H1 (cell line): ENCODE measurements around the gene ZSCAN1. TPM values are rescaled to one million over a fixed set of nuclear protein-coding genes. Genes with fewer than 3 reads are reported as not detected.

ENCODE experiments used
- GTF2F1 ChIP-seq: IDR thresholded peaks from 2 replicates; pipeline ENCODE4 v1.6.1; 2012; ENCODE audit warnings: low read depth, low read length, improper control_type of control experiment, borderline replicate concordance
- JUN ChIP-seq: IDR thresholded peaks from 2 replicates; pipeline ENCODE4 v1.6.1; 2011; ENCODE audit warnings: low read depth, mild to moderate bottlenecking, improper control_type of control experiment, low read length
- RNF2 ChIP-seq: fragments of 200-900, 300-1000 bp; sonication (generic); IDR thresholded peaks from 2 replicates; pipeline ENCODE4 v1.7.1; 2016; ENCODE audit warnings: borderline replicate concordance, low read depth, mild to moderate bottlenecking, antibody characterized with exemption, low read length; ENCODE audit not compliant: poor library complexity, severe bottlenecking; ENCODE audit errors: missing control alignments
- SAP30 ChIP-seq: fragments of 300-600 bp; sonication (generic); IDR thresholded peaks from 2 replicates; pipeline ENCODE4 v1.7.1; 2012; ENCODE audit warnings: low read length, moderate library complexity, mild to moderate bottlenecking, inconsistent platforms; ENCODE audit not compliant: insufficient read depth, insufficient replicate concordance
- TBP ChIP-seq: IDR thresholded peaks from 2 replicates; pipeline ENCODE4 v1.6.1; 2011; ENCODE audit warnings: low read depth, low read length, improper control_type of control experiment
- polyA plus RNA-seq, 7 experiments: library from polyadenylated mRNA; depleted of rRNA in 3 of 7; stranded (reverse) in 5 of 7; unstranded in 2 of 7; fragments of >200 nt in 5 of 7; fragments of 200-250 nt in 2 of 7; gene quantifications; 1 replicate in 5 of 7; 2 replicates in 1 of 7; 4 replicates in 1 of 7; pipeline versions ENCODE4 v1.2.1 to v1.2.3, GENCODE V29; 2011 to 2013; ENCODE audit warnings: missing spikeins in 2 of 7, mixed read lengths in 2 of 7
- total RNA-seq: library from RNA; stranded (reverse); fragmentation: NEBNext Ultra II Directional; extraction: Animal tissue kit (Norgen Biotek cat#: 25700); gene quantifications from 2 replicates; pipeline ENCODE4 v1.2.1, GENCODE V29; 2021

The ZSCAN1 gene
- total and polyA plus RNA-seq, 2 of the 8 experiments (the other 6 are each of a cell fraction or from before 2014, with no cell fraction given), result 1.2 to 4.3 TPM

GRCh38 chr19:58089846-58090245 is 56.0 kb downstream of the ZSCAN1 start (continued):
- TF ChIP-seq TBP (no peak), GTF2F1 (no peak), JUN (no peak), SAP30 (no peak), RNF2 (no peak)
- TF ChIP-seq, all 59 proteins: peak for 0
